Posterior vena cava (tissue), 2 donors: ENCODE data around the gene EIF1AD. TPM values are rescaled to one million over a fixed set of nuclear protein-coding genes. Genes with fewer than 3 reads are reported as not detected.

ENCODE experiments used
- DNase-seq: peaks from one replicate; pipeline ENCODE4 v3.0.0-alpha.2; 2020; ENCODE audit warnings: low spot score
- intact Hi-C, 2 donors: fragments of 100-400 bp; cut with DNase I; formaldehyde crosslinking; loops; one replicate each; pipeline versions ENCODE4 v1.14.1 to v1.14.2; 2022 to 2023
- total RNA-seq, 2 donors: library from RNA; stranded (reverse); fragmentation: NEBNext Ultra II Directional; extraction: Animal tissue kit (Norgen Biotek cat#: 25700); gene quantifications; one replicate each; pipeline ENCODE4 v1.2.1, GENCODE V29; 2021
- donor health status: DM: yes; HTN: yes; CAD: no.
- donor health status: DM: yes; HTN: yes; CAD: no.

EIF1AD gene
- total RNA-seq, 2 donors from 2014 or later = 24.8 to 24.9 TPM

- DNase-seq = no peak
- intact Hi-C loops = no loop called here
These were observed 6.1 kb upstream of the EIF1AD start for GRCh38 chr11:66008095-66008467.

DNA sequence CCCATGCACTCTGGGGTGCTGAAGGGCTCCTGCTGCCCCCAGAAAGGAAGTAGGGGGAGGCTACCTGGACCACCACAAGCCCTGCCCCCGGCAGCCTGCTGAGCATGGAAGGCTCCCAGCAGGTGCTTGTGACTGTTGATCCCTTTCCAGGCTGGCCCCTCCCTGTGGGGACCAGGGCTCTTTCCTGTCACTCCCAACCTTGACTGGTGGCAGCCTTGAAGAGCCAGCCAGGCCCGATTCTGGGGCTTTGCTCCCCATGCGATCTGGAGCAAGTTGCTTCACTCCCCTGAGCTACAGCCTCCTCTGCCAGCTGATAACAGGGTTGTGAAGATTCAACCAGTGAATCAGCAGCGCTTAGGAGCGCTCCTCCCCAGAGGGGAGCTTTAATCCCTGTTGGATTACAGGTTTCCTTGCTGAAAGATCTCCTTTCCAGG, 5.3 kb upstream of the EIF1AD start:
- intact Hi-C loops = no loop called here
- DNase-seq = no peak

DNA sequence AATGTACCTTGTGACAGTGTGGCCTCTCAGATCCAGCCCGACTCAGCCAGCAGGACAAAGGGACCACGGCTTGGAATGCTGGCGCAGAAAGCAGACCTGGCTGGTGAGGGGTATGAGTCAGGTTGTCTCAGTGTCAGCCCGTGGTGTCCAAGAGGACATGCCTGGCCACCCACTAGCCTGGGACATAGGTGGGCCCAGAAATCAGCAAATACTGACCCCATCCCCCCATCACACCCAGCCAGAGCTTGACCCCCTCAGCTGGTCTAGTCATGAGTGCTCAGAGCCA, 4.9 kb upstream of the EIF1AD start:
- intact Hi-C loops = no loop called here
- DNase-seq = no peak

DNA sequence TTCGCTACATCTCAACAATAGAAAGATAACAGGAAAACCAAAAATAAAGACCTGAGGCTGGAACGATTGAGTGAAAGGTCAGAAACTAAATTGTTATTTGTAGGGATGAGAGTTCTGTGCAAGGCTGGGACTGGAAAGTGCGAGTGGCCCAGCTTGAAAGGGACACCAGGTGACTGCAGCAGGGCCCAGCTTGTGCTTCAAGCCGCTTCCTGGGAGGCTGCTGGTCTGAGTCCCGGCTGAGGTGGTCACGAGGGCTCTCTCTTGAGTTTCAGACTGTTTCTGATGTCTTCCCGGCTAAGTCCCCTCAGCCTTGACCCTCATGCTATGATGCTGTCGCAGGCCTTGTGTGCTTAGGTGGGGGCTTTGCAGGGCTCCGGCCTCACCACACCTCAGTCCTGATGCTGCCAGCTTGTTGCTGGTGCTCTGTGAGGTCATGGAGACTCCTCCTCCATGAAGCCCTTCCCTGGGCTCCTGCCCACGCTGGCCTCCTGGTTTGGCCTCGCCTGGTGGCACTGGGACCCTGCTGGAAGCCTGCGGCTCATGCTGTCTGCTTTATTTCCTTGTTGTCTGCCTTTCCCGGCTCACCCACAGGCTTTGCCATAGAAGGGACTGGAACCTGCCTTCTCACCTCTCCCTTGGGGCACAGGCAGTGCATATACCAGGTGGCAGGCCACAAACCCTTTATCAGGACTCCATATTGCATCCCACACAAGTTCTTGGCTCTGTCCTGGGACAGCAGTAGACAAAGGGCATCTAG, 4.4 kb upstream of the EIF1AD start:
- DNase-seq = no peak
- intact Hi-C loops = no loop called here

DNA sequence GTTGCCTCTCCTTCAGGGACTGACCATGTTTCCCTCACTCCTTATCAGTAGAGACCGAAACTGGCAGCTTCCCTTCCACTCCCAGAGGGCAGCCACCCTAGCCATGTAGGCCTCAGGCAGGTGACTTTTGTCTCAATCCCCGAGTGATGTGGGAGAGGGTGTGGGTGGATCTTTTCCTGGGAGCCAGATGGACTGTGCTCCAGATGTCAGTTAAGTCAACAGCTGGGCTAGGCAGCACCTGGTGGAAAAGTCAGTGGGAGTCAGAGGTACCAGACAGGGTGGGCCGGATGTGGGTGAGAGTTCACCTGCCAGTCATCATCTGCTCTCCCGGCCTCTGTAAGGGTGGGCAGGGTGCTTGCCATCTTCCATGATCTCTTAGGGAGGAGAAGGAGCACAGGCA, 2.2 kb upstream of the EIF1AD start:
- intact Hi-C loops = no loop called here
- DNase-seq = no peak

GRCh38 chr11:66003291-66003690, 1.3 kb upstream of the EIF1AD start:
- no peak for DNase-seq
- intact Hi-C loops = no loop called here

GRCh38 chr11:66002648-66003225, 780 bp upstream of the EIF1AD start:
- DNase-seq = no peak
- intact Hi-C loops = no loop called here

GRCh38 chr11:65997286-65997685, 4.7 kb downstream of the EIF1AD start:
- intact Hi-C loops = loop anchor here in 1 of 2 donors (10.0 kb wide), 1 partner anchor 362 kb away; the partner anchor contains the start of gene SIPA1
- DNase-seq = no peak

- intact Hi-C loops = loop anchor here in 1 of 2 donors (10.0 kb wide), 1 partner anchor 357 kb away; the partner anchor contains the start of gene SIPA1
- DNase-seq = peak; percentile 24
These were observed 9.9 kb downstream of the EIF1AD start for GRCh38 chr11:65992056-65992455.

- peak; percentile 91 for DNase-seq
These were observed 13.0 kb downstream of the EIF1AD start for GRCh38 chr11:65988791-65989592.

DNA sequence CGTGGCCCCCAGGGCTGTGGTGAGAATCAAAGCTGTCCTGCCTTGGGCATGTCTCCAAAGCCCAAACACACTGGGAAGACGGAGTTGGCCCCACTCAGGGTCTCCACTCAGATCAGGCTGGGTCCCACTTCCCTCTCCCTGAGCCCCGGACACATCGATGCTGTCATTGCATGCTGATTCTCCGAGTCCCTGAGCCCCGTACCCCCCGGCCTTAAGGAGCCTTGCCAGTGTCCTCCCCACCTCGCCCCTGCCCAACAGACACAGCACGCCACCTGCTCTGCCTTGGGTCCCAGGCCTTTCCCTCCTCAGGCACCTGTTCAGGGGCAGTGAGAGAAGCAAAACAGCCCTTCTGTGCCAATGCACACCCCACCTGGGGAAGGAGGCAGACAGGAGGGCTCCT, 14.6 kb downstream of the EIF1AD start:
- intact Hi-C loops = loop anchor here in 1 of 2 donors (5.0 kb wide), 1 partner anchor 105 kb away; no protein-coding TSS in a partner anchor
- peak; percentile 76 for DNase-seq

More at GRCh38 chr11:65988791-65989592, 13.0 kb downstream of the EIF1AD start:
- intact Hi-C loops = loop anchor here (2.0 to 5.0 kb wide), 2 partner anchors 104 to 107 kb away; no protein-coding TSS in a partner anchor

DNA sequence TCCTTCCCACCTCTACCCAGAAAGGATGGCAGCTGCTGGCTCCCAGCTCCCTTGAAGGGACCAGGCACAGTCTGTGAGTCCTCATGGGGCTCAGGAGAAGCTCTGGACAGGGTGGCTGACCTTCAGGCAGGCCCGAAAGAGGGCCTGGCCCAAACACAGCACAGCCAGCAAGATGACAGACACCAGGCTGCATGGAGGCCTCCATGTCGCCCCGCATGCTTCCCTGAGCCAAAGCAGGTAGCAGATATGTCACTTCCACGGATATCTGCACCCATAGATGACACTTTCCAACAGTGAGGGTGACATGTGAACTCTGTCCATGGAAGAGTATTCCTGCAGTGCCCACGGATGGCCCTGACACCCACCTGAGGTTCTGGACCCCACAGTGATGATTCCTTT, 18.4 kb downstream of the EIF1AD start:
- intact Hi-C loops = no loop called here
- DNase-seq = peak; percentile 58

DNA sequence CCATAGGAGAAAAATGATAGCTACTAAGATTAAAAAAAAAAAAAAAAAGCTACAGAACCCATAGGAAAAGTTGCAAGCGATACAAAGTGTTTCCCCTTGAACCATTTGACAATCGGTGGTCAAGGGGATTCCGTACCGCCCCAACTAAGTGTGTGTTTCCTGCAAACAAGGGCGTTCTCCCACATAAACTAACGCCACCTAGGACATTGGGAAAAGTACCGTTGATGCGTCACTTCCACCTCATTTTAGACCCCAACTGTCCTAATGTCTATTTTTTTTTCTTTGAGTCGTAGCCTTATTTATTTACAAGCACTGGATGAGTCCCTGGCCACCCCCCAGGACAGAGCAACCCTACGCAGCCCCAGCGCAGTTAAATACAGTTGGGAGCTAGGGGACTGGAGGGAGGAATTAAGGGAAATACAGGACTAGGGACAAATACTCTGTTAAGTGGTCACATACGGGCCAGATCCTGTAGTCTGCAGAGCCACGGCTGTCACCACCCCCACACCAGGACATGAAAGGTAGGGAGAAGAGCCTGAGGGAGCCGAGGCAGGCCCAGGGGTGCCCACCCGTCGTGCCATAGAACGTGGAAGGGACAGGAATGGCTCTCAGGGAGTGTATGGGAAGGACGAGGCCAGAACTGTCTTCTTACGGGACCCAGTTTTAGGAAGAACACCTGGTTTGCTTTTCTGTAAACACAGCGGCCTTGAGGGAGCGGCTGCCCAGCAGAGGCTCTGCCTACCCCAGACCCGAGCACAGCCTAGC, 19.0 kb downstream of the EIF1AD start:
- peak; percentile 56 for DNase-seq
- intact Hi-C loops = no loop called here

DNA sequence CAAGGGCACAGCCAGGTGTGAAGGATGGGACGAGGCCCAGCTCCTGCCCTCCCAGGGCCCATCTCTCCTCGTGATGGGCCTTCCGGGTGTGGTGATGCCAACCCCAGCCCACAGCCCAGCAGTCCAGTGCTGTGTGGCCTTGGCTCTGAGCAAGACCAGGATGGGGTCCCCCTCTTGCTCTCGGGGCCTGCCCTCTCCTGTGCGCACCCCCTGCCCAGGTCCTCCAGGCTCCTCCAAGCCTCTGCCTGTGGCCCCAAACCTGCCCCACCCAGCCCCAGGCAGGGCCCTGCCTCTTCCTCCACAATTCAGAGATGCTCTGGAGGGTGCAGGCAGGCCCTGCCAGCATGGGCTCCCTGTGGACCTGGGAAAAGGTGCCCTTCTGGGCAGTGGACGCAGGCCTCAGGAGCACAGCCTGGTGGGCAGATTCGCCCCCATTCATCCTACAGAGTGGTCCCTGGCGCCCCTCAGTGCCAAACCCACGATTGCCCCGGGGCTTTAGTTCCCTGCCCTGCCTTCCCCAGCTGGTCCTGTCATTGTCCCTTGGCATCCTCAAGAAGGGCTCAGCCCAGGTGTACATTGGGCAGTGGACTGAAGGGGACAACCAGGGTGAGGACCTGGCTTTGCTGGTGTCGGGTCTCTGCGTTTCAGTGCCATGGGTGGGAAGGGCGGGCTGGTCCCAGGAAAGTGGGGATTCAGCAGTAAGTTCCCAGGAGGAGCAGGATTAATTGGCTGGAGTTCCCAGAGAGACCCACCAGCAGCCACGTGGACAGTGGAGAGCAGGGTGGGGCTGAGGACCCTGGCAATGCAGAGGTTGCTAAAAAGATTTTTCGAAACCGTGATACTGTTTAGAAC, 19.8 kb downstream of the EIF1AD start:
- DNase-seq = peak; percentile 56
- intact Hi-C loops = no loop called here

- intact Hi-C loops = no loop called here
- DNase-seq = peak; percentile 65
These were observed 20.7 kb downstream of the EIF1AD start for GRCh38 chr11:65981101-65981740.

DNA sequence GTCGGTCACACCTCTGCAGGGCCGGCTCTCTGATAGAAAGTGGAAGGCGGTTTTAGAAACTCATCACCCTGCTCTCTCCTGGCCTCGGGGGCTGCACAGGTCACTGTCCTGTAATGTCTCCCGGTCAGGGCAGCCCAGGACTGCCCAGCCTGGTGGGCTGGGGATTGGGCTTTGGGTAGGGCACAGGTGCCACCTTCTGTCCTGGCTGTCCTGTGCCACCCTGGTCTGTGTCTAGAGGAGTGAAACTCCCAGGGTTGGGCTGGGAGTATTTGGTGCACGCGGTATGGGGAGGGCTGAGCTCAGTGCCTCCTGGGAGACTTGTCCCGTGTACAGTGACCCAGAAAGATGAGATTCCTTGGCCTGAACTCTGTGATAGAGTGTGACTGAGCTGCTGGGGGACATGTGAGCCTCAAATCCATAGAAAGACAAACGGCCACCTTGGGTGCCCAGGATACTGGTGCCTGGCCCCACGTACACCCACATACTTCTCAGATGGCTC, 22.6 kb downstream of the EIF1AD start:
- intact Hi-C loops = loop anchor here in 1 of 2 donors (5.0 to 10.0 kb wide), 2 partner anchors 57 to 275 kb away; no protein-coding TSS in a partner anchor
- DNase-seq = peak; percentile 23

GRCh38 chr11:65978391-65979238, 23.3 kb downstream of the EIF1AD start:
- intact Hi-C loops = loop anchor here in 1 of 2 donors (5.0 to 10.0 kb wide), 2 partner anchors 56 to 274 kb away; no protein-coding TSS in a partner anchor

More at GRCh38 chr11:65978391-65979238, 23.3 kb downstream of the EIF1AD start:
- DNase-seq = no peak
